NK-92 (cell line): ENCODE measurements around the gene ZNF385A.

Experiments used
- DNase-seq: peaks from one replicate; lab custom pipeline; 2025; ENCODE audit not compliant: unreplicated experiment; lab: John Stamatoyannopoulos, UW

The ZNF385A gene

GRCh38 chr12:54376596-54376995 is 7.9 kb downstream of the ZNF385A start:
- no peak for DNase-seq

GRCh38 chr12:54375259-54375579 is 9.3 kb downstream of the ZNF385A start:
- no peak for DNase-seq

- DNase-seq, result no peak
Measured at GRCh38 chr12:54374562-54375258, 9.8 kb downstream of the ZNF385A start.

- no peak for DNase-seq
Measured at GRCh38 chr12:54373649-54374561, 10.6 kb downstream of the ZNF385A start.

GRCh38 chr12:54372113-54372806 is 12.3 kb downstream of the ZNF385A start:
- no peak for DNase-seq

- no peak for DNase-seq
Measured at GRCh38 chr12:54371328-54372112, 13.0 kb downstream of the ZNF385A start.

GRCh38 chr12:54370171-54370730 is 14.3 kb downstream of the ZNF385A start:
- DNase-seq, result no peak

- DNase-seq, result no peak
Measured at GRCh38 chr12:54369597-54370131, 14.9 kb downstream of the ZNF385A start.

GRCh38 chr12:54368709-54369596 is 15.6 kb downstream of the ZNF385A start:
- peak; percentile 25 for DNase-seq

- DNase-seq, result no peak
Measured at GRCh38 chr12:54368025-54368708, 16.4 kb downstream of the ZNF385A start.

- DNase-seq, result no peak
Measured at GRCh38 chr12:54364413-54364812, 20.1 kb downstream of the ZNF385A start, which contains the start of gene GPR84. GPR84 (minus strand) TSS chr12:54364486; CDS start chr12:54363851, 635 bp downstream.

- DNase-seq, result no peak
Measured at GRCh38 chr12:54363618-54364017, 20.9 kb downstream of the ZNF385A start.

- DNase-seq, result no peak
Measured at GRCh38 chr12:54363047-54363446, 21.5 kb downstream of the ZNF385A start.

GRCh38 chr12:54360717-54361456 is 23.6 kb downstream of the ZNF385A start:
- DNase-seq, result no peak

GRCh38 chr12:54359762-54360351 is 24.7 kb downstream of the ZNF385A start:
- no peak for DNase-seq

- peak; percentile 58 for DNase-seq
Measured at GRCh38 chr12:54358945-54359761, 25.4 kb downstream of the ZNF385A start.
